ENCODE measurements around the gene THBS2. TPM values are rescaled to one million over a fixed set of nuclear protein-coding genes. Genes with fewer than 3 reads are reported as not detected.
"Not testable (repeated sequence)": the region's sequence is repeated elsewhere in the genome, so short reads cannot be mapped to it uniquely, and the experiment has no call there.

Gene THBS2
- total RNA-seq, 2 donors from 2014 or later, result 16.2 to 24.5 TPM

- Histone ChIP-seq H3K27me3 (no peaks in the 10 kb centered on the region), H3K27ac (no peak overlapping the region), H3K4me1 (no peaks in the 10 kb centered on the region), H3K36me3 (no peaks in the 10 kb centered on the region), H3K4me3 (no peak overlapping the region), H3K9me3 (no peaks in the 10 kb centered on the region)
- no peak for TF ChIP-seq CTCF (IDR thresholded peaks at IDR 0.05)
- no peak for DNase-seq (ENCODE audit: low spot score)
These were observed 12.0 kb upstream of the THBS2 start for GRCh38 chr6:169265486-169266131.

GRCh38 chr6:169263836-169264608 lies 10.4 kb upstream of the THBS2 start:
- DNase-seq (ENCODE audit: low spot score), result no peak
- Histone ChIP-seq H3K9me3 (no peaks in the 10 kb centered on the region), H3K4me1 (no peaks in the 10 kb centered on the region), H3K27ac (no peak overlapping the region), H3K4me3 (no peak overlapping the region), H3K27me3 (no peaks in the 10 kb centered on the region), H3K36me3 (no peaks in the 10 kb centered on the region)
- TF ChIP-seq CTCF (IDR thresholded peaks at IDR 0.05), result no peak

GRCh38 chr6:169263374-169263773 lies 9.7 kb upstream of the THBS2 start:
- Histone ChIP-seq H3K27me3 (no peaks in the 10 kb centered on the region), H3K4me3 (no peak overlapping the region), H3K9me3 (no peaks in the 10 kb centered on the region), H3K36me3 (no peaks in the 10 kb centered on the region), H3K27ac (no peak overlapping the region), H3K4me1 (no peaks in the 10 kb centered on the region)
- no peak for DNase-seq (ENCODE audit: low spot score)
- no peak for TF ChIP-seq CTCF (IDR thresholded peaks at IDR 0.05)

- H3K4me3 ChIP-seq; H3K36me3 ChIP-seq; DNase-seq (ENCODE audit: low spot score); H3K9me3 ChIP-seq; H3K27me3 ChIP-seq; H3K4me1 ChIP-seq; H3K27ac ChIP-seq: not testable (repeated sequence)
These were observed 9.0 kb upstream of the THBS2 start for GRCh38 chr6:169262602-169263001.

- TF ChIP-seq CTCF (IDR thresholded peaks at IDR 0.05), result no peak
- Histone ChIP-seq H3K9me3 (peaks cover 0 to 4% of the 10 kb centered on the region in 2 donors), H3K4me3 (no peak overlapping the region), H3K27me3 (peaks cover 4 to 6% of the 10 kb centered on the region in 2 donors), H3K4me1 (peaks cover 0 to 13% of the 10 kb centered on the region in 2 donors), H3K27ac (no peak overlapping the region), H3K36me3 (no peaks in the 10 kb centered on the region)
- no peak for DNase-seq (ENCODE audit: low spot score)
These were observed 2.9 kb upstream of the THBS2 start for GRCh38 chr6:169256518-169256917.

- H3K4me1 ChIP-seq, result peaks cover 0 to 13% of the 10 kb centered on the region in 2 donors
- peaks cover 4 to 6% of the 10 kb centered on the region in 2 donors for H3K27me3 ChIP-seq
- DNase-seq (ENCODE audit: low spot score), result no peak
- H3K27ac ChIP-seq, result no peak overlapping the region
- no peaks in the 10 kb centered on the region for H3K36me3 ChIP-seq
- peaks cover 0 to 4% of the 10 kb centered on the region in 2 donors for H3K9me3 ChIP-seq
- H3K4me3 ChIP-seq, result no peak overlapping the region
- no peak for TF ChIP-seq CTCF (IDR thresholded peaks at IDR 0.05)
These were observed 2.4 kb upstream of the THBS2 start for GRCh38 chr6:169256061-169256460.
